Pancreas (tissue), 10 donors: ENCODE data around the gene SCCPDH. TPM values are rescaled to one million over a fixed set of nuclear protein-coding genes. Genes with fewer than 3 reads are reported as not detected.
A peak's percentile ranks its signal among the peaks of the same experiment; 100 is the strongest.

Experiments
- ATAC-seq, 4 donors: fragments of 200-7000 bp; cut with Tn5 transposase; one replicate each; pipeline versions ENCODE4 v1.8.0 to v1.9.1; 2020; ENCODE audit warnings: mild to moderate bottlenecking in 4 of 4, moderate library complexity in 4 of 4
- DNase-seq, 6 donors: peaks; one replicate each; pipeline ENCODE4 v3.0.0-alpha.2; 2020
- FAIRE-seq: peaks from 2 replicates; lab custom pipeline; 2012; peaks lifted over from hg19 to GRCh38; lab: Jason Lieb, UNC
- H3K27ac ChIP-seq, 4 donors: fragments of 200-600 bp; sonication (generic); 1 replicate in 3 of 4; 2 replicates in 1 of 4; pipeline versions ENCODE4 v1.5.0 to v1.8.0; 2020
- H3K27me3 ChIP-seq, 4 donors: fragments of 200-600 bp; one replicate each; pipeline ENCODE4 v1.8.0; 2021
- H3K36me3 ChIP-seq, 3 donors: fragments of 200-600 bp; sonication (generic) in 1 of 3; one replicate each; pipeline versions ENCODE4 v1.5.0 to v1.8.0; 2020 to 2021
- H3K4me1 ChIP-seq, 3 donors: fragments of 200-600 bp; one replicate each; pipeline ENCODE4 v1.8.0; 2021
- H3K4me3 ChIP-seq, 4 donors: fragments of 200-600 bp; sonication (generic) in 2 of 4; one replicate each; pipeline versions ENCODE4 v1.5.0 to v1.8.0; 2020 to 2021
- H3K9me3 ChIP-seq, 4 donors: fragments of 200-600 bp; one replicate each; pipeline ENCODE4 v1.8.0; 2021
- CTCF ChIP-seq, 4 donors: fragments of 200-600 bp; sonication (generic) in 3 of 4; IDR thresholded peaks; one replicate each; pipeline versions ENCODE4 v1.5.0 to v1.8.0; 2021; ENCODE audit warnings: antibody characterized with exemption in 4 of 4
- WGBS, 2 donors: extraction: QIAGEN DNeasy Blood & Tissue Kit; methylation state at CpG; one replicate each; pipeline ENCODE4 v1.1.7; 2013; 5-methylcytosine and 5-hydroxymethylcytosine counted together
- intact Hi-C, 3 donors: fragments of 100-400 bp; cut with DNase I; formaldehyde crosslinking; loops; one replicate each; pipeline versions ENCODE4 v1.11.1 to v1.14.2; 2022
- polyA plus RNA-seq, 2 donors: library from polyadenylated mRNA; stranded (reverse); fragments of 200-250 nt; gene quantifications; one replicate each; pipeline ENCODE4 v1.2.3, GENCODE V29; 2013
- total RNA-seq, 6 donors: library from RNA; stranded (reverse); fragmentation: NEBNext Ultra II Directional in 4 of 6; extraction: Animal tissue kit (Norgen Biotek cat#: 25700) in 4 of 6; gene quantifications; one replicate each; pipeline versions ENCODE4 v1.2.1 to v1.2.4, GENCODE V29; 2021 to 2023
- donor health status: healthy with polysubstance abuse.
- donor health status: DM: no; HTN: no; CAD: no; lungs with moderate emphysema.
- donor health status: DM: no; HTN: no; CAD: no.
- donor health status: control.
- donor health status: control.
- donor health status: Bipolar disorder and iron deficiency.
- donor health status: DM: yes; HTN: yes; CAD: no.
- donor health status: DM: no; HTN: no; CAD: no.
- donor health status: DM: no; HTN: no; CAD: no.
- donor health status: DM: yes; HTN: yes; CAD: no.

SCCPDH gene
- total and polyA plus RNA-seq, 8 donors = 6.9 to 17.9 (median 11.9) TPM

- intact Hi-C loops = no loop called here
- TF ChIP-seq CTCF (IDR thresholded peaks at IDR 0.05) = no peak
- no peak overlapping the region for H3K27ac ChIP-seq
- no peaks in the 10 kb centered on the region for H3K36me3 ChIP-seq
- no peak overlapping the region for H3K4me3 ChIP-seq
- DNase-seq (no peak), FAIRE-seq (no peak), ATAC-seq (no peak)
- no peaks in the 10 kb centered on the region for H3K4me1 ChIP-seq
- H3K27me3 ChIP-seq = peaks cover 0 to 4% (median 0%) of the 10 kb centered on the region in 4 donors
- no peaks in the 10 kb centered on the region for H3K9me3 ChIP-seq
- 81 to 89% methylated on average over 12 of the region's 12 CpGs for WGBS, 2 donors
These were observed 63.7 kb downstream of the SCCPDH start for GRCh38 chr1:246787781-246788513.

GRCh38 chr1:246788895-246789338, 64.7 kb downstream of the SCCPDH start:
- H3K4me3 ChIP-seq = peak overlapping the region in 1 of 4 donors; percentile 18
- no peak overlapping the region for H3K27ac ChIP-seq
- ATAC-seq = peak in 1 of 4 donors; percentile 8
- no peak for TF ChIP-seq CTCF (IDR thresholded peaks at IDR 0.05)
- intact Hi-C loops = no loop called here
- H3K9me3 ChIP-seq = no peaks in the 10 kb centered on the region
- no peaks in the 10 kb centered on the region for H3K4me1 ChIP-seq
- no peak for FAIRE-seq
- peak in 1 of 6 donors; percentile 38 for DNase-seq
- 18 to 22% methylated on average over 32 to 37 of the region's 37 CpGs for WGBS, 2 donors
- no peaks in the 10 kb centered on the region for H3K36me3 ChIP-seq
- H3K27me3 ChIP-seq = peaks cover 0 to 4% (median 0%) of the 10 kb centered on the region in 4 donors

- intact Hi-C loops = no loop called here
- H3K27me3 ChIP-seq = peaks cover 0 to 4% (median 0%) of the 10 kb centered on the region in 4 donors
- 77 to 80% methylated on average over 25 of the region's 25 CpGs for WGBS, 2 donors
- TF ChIP-seq CTCF (IDR thresholded peaks at IDR 0.05) = no peak
- no peaks in the 10 kb centered on the region for H3K9me3 ChIP-seq
- ATAC-seq (no peak), DNase-seq (peak in 1 of 6 donors; percentile 33), FAIRE-seq (no peak)
- no peaks in the 10 kb centered on the region for H3K4me1 ChIP-seq
- H3K4me3 ChIP-seq = no peak overlapping the region
- no peaks in the 10 kb centered on the region for H3K36me3 ChIP-seq
- no peak overlapping the region for H3K27ac ChIP-seq
These were observed 65.5 kb downstream of the SCCPDH start for GRCh38 chr1:246789454-246790339.

GRCh38 chr1:246790364-246790763, 66.2 kb downstream of the SCCPDH start:
- ATAC-seq = no peak

More at GRCh38 chr1:246790364-246790763, 66.2 kb downstream of the SCCPDH start:
- intact Hi-C loops = no loop called here
- no peak for TF ChIP-seq CTCF (IDR thresholded peaks at IDR 0.05)
- DNase-seq (no peak), FAIRE-seq (no peak)
- no peaks in the 10 kb centered on the region for H3K9me3 ChIP-seq
- no peak overlapping the region for H3K4me3 ChIP-seq
- no peaks in the 10 kb centered on the region for H3K36me3 ChIP-seq
- H3K27ac ChIP-seq = no peak overlapping the region
- 80 to 89% methylated on average over 7 of the region's 7 CpGs for WGBS, 2 donors
- peaks cover 0 to 4% (median 0%) of the 10 kb centered on the region in 4 donors for H3K27me3 ChIP-seq
- no peaks in the 10 kb centered on the region for H3K4me1 ChIP-seq
